ENCODE results near the gene PCBP3.

The PCBP3 gene

DNA sequence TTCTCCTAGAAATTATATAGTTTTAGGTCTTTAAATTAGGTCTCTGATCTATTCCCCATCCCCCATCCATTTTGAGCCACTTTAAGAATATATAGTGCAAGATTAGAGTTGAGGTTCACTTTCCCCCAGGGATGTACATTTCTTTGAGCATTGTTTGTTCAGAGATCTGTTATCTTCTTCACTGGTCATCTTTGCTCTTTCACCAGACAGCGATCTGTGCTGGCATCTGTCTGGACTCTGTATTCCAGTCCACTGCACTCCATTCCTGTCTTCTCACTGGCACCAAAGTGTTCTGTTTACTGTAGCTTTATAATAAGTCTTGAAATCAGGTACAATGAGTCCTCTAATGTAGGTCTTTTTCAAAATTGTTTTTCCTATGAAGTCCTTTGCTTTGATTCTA, 112.5 kb downstream of the PCBP3 start:
- Mint-ChIP-seq H3K9me3 (no peaks in the 10 kb centered on the region), H3K4me3 (no peak overlapping the region), H3K36me3 (ENCODE audit: insufficient read depth) (no peaks in the 10 kb centered on the region), H3K27me3 (peaks cover 11 to 18% of the 10 kb centered on the region in 2 donors), H3K4me1 (ENCODE audit: low read depth in 2 of 2) (no peaks in the 10 kb centered on the region), H3K27ac (no peak overlapping the region)
- ATAC-seq (replicated peaks): no peak
- no peak for DNase-seq

DNA sequence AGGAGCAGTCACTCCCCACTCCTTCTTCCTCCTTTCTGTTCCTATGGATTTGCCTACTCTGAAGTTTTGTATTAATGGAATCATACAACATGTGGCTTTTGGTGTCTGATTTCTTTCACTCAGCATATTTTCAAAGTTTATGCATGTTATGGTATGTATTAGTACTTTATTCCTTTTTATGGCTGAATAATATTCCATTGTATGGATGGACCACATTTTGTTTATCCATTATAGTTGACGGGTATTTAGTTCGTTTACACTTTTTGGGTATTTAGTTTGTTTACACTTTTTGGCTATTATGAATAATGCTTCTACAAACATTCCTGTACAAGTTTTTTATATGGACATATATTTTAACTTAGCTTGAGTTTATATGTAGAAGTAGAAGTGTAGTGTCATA, 113.1 kb downstream of the PCBP3 start:
- no peaks in the 10 kb centered on the region for H3K36me3 Mint-ChIP-seq (ENCODE audit: insufficient read depth)
- no peak overlapping the region for H3K27ac Mint-ChIP-seq
- no peak overlapping the region for H3K4me3 Mint-ChIP-seq
- H3K27me3 Mint-ChIP-seq: peaks cover 17 to 19% of the 10 kb centered on the region in 2 donors
- H3K9me3 Mint-ChIP-seq: no peaks in the 10 kb centered on the region
- DNase-seq (no peak), ATAC-seq (replicated peaks) (no peak)
- H3K4me1 Mint-ChIP-seq (ENCODE audit: low read depth in 2 of 2): no peaks in the 10 kb centered on the region

- Mint-ChIP-seq H3K9me3 (no peaks in the 10 kb centered on the region), H3K27ac (no peak overlapping the region), H3K4me1 (ENCODE audit: low read depth in 2 of 2) (no peaks in the 10 kb centered on the region), H3K4me3 (no peak overlapping the region), H3K36me3 (ENCODE audit: insufficient read depth) (no peaks in the 10 kb centered on the region), H3K27me3 (peaks cover 35 to 55% of the 10 kb centered on the region in 2 donors)
- ATAC-seq (replicated peaks) (no peak), DNase-seq (no peak)
Measured at GRCh38 chr21:45761704-45762103, 118.2 kb downstream of the PCBP3 start.

GRCh38 chr21:45763074-45763473, 119.5 kb downstream of the PCBP3 start:
- ATAC-seq (replicated peaks): no peak
- Mint-ChIP-seq H3K27ac (no peak overlapping the region), H3K4me3 (no peak overlapping the region), H3K9me3 (no peaks in the 10 kb centered on the region), H3K4me1 (ENCODE audit: low read depth in 2 of 2) (no peaks in the 10 kb centered on the region), H3K27me3 (peaks cover 42 to 67% of the 10 kb centered on the region in 2 donors), H3K36me3 (ENCODE audit: insufficient read depth) (no peaks in the 10 kb centered on the region)
- DNase-seq: no peak

- H3K36me3 Mint-ChIP-seq (ENCODE audit: insufficient read depth): no peaks in the 10 kb centered on the region
- H3K27ac Mint-ChIP-seq: no peak overlapping the region
- DNase-seq (no peak), ATAC-seq (replicated peaks) (no peak)
- no peaks in the 10 kb centered on the region for H3K4me1 Mint-ChIP-seq (ENCODE audit: low read depth in 2 of 2)
- no peak overlapping the region for H3K4me3 Mint-ChIP-seq
- no peaks in the 10 kb centered on the region for H3K9me3 Mint-ChIP-seq
- H3K27me3 Mint-ChIP-seq: peaks cover 46 to 67% of the 10 kb centered on the region in 2 donors
Measured at GRCh38 chr21:45763506-45763905, 120.0 kb downstream of the PCBP3 start.

DNA sequence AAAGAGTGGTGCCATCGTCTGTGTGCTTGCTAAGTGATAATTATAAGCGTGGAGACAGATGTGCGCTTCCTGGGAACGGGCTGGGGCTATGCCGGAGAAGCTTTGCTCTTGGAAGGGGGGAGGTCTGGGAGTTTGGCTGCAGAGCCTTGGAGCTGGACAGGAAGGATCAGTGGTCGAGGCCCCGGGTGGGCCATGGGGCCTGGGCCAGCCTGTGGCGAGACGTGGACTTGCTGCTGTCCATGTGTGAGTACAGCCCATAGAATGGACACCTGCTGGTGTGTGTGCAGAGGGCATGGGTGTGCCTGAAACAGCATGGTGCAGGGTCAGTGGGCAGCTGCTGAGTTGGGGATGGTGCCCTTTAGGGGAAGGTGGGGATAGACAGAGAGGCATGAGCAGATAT, 121.3 kb downstream of the PCBP3 start:
- H3K9me3 Mint-ChIP-seq: no peaks in the 10 kb centered on the region
- H3K36me3 Mint-ChIP-seq (ENCODE audit: insufficient read depth): no peaks in the 10 kb centered on the region
- no peak overlapping the region for H3K4me3 Mint-ChIP-seq

DNA sequence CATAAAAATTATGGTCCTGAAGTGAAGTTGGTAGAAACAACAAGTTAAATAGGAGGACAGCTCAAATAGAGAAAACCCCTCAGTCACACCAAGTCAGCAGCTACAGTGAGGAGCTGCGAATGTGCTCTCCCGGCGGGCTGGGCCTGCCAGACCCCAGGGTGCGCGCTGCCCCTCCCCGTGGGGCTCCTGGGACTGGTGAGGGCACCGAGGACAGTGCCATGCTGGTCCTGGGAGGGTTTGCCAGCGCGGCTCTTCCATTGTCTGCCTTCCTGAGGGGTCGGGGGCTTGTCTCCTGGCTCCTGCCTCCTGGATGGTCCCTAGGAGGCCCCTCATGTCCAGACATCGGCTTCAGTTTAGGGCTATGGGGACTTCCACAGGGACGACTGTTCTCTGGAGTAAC, 121.8 kb downstream of the PCBP3 start:
- peaks cover 46 to 82% of the 10 kb centered on the region in 2 donors for H3K27me3 Mint-ChIP-seq
- no peak overlapping the region for H3K27ac Mint-ChIP-seq
- DNase-seq (no peak), ATAC-seq (replicated peaks) (no peak)
- no peaks in the 10 kb centered on the region for H3K4me1 Mint-ChIP-seq (ENCODE audit: low read depth in 2 of 2)
- no peaks in the 10 kb centered on the region for H3K9me3 Mint-ChIP-seq
- no peak overlapping the region for H3K4me3 Mint-ChIP-seq
- H3K36me3 Mint-ChIP-seq (ENCODE audit: insufficient read depth): no peaks in the 10 kb centered on the region

More for the DNA sequence above, 121.3 kb downstream of the PCBP3 start:
- no peak for ATAC-seq (replicated peaks)
- Mint-ChIP-seq H3K27me3 (peaks cover 46 to 80% of the 10 kb centered on the region in 2 donors), H3K4me1 (ENCODE audit: low read depth in 2 of 2) (no peaks in the 10 kb centered on the region), H3K27ac (no peak overlapping the region)
- DNase-seq: no peak

DNA sequence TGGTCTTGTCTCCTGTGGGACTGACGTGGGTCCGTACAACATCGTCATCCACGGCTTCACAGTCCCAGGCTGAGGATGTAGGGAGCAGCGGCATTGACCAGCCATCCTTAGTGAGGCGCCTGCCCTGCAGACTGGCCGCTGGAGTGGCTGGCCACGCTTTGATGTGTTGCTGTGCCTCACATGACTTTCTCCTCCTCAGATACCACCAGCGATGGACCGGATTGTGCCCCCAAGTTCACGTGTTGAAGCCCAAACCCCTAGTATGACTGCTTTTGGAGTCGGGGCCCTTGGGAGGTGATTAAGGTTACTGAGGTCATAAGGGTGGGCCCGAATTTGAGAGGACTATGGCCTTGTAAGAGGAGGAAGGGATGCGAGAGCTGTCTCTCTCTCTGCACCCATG, 122.5 kb downstream of the PCBP3 start:
- H3K36me3 Mint-ChIP-seq (ENCODE audit: insufficient read depth): no peaks in the 10 kb centered on the region
- H3K4me1 Mint-ChIP-seq (ENCODE audit: low read depth in 2 of 2): no peaks in the 10 kb centered on the region
- ATAC-seq (replicated peaks) (no peak), DNase-seq (no peak)
- H3K9me3 Mint-ChIP-seq: no peaks in the 10 kb centered on the region
- peaks cover 45 to 78% of the 10 kb centered on the region in 2 donors for H3K27me3 Mint-ChIP-seq
- H3K27ac Mint-ChIP-seq: no peak overlapping the region
- H3K4me3 Mint-ChIP-seq: no peak overlapping the region

GRCh38 chr21:45766501-45766900, 123.0 kb downstream of the PCBP3 start:
- Mint-ChIP-seq H3K27me3 (peaks cover 41 to 73% of the 10 kb centered on the region in 2 donors), H3K36me3 (ENCODE audit: insufficient read depth) (no peaks in the 10 kb centered on the region), H3K27ac (no peak overlapping the region), H3K4me3 (no peak overlapping the region), H3K9me3 (no peaks in the 10 kb centered on the region), H3K4me1 (ENCODE audit: low read depth in 2 of 2) (no peaks in the 10 kb centered on the region)
- no peak for ATAC-seq (replicated peaks)
- DNase-seq: no peak

DNA sequence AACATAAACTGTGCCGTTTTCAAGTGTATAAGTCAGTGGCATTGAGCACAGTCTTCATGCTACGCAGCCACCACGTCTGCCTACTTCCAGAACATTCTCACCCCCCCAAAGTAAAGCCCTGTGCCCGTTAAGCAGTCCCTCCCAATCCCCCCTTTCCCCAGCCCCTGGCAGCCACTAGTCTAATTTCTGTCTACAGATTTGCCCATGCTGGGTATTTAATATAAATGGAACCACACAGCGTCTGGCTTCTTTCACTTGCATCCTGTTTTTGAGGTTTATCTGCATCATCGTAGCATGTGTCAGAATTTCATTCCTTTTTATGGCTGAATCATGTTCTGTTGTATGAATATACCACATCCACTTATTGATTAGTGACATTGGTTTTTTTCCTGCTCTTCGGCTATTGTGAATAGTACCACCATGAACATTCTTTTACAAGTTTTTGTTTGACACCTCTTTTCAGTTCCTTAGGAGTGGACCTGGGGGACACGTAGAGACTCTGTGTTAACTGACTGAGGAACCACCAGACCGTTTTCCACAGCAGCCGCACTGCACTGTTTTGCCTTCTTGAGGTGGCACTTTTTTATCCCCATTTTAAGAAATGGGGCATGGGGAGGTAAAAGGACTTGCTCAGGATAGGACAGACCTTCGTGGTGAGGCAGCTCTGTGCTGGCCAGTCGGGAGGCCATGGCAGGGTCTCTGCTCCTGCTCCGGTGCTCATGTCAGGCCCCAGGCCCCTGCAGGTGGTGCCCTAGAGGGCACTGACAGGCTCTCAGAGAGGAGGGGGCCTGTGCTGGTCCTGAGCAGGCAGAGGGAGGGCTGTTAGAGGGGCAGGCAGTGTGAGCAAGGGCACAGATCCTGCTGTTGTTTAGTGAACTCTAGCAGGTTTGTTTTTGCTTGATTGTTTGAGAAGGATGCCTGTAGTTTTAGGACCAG, 123.8 kb downstream of the PCBP3 start:
- ATAC-seq (replicated peaks): no peak
- Mint-ChIP-seq H3K27me3 (peaks cover 34 to 65% of the 10 kb centered on the region in 2 donors), H3K9me3 (no peaks in the 10 kb centered on the region), H3K36me3 (ENCODE audit: insufficient read depth) (no peaks in the 10 kb centered on the region), H3K4me1 (ENCODE audit: low read depth in 2 of 2) (no peaks in the 10 kb centered on the region), H3K4me3 (no peak overlapping the region), H3K27ac (peak overlapping the region; percentile 46 to 53)
- no peak for DNase-seq

- ATAC-seq (replicated peaks) (no peak), DNase-seq (no peak)
- no peaks in the 10 kb centered on the region for H3K9me3 Mint-ChIP-seq
- H3K27me3 Mint-ChIP-seq: peaks cover 33 to 61% of the 10 kb centered on the region in 2 donors
- H3K27ac Mint-ChIP-seq: peak overlapping the region; percentile 46 to 53
- H3K4me1 Mint-ChIP-seq (ENCODE audit: low read depth in 2 of 2): no peaks in the 10 kb centered on the region
- H3K36me3 Mint-ChIP-seq (ENCODE audit: insufficient read depth): no peaks in the 10 kb centered on the region
- H3K4me3 Mint-ChIP-seq: no peak overlapping the region
Measured at GRCh38 chr21:45768011-45768739, 124.7 kb downstream of the PCBP3 start.

DNA sequence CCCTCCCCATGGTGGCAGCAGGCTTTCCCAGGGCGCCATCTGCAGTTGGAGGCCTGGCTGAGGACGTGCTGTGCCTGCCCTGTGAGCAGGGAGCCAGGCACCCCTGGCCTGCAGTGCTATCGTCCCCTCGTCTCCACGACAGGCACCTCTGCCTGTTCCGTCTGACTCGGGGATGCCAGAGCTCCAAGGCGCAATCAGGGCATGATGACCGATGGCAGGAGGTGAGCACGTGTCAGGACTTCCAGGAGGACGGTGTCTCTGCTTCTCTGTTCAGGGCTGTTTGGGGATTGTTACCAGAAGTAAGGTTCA, 125.2 kb downstream of the PCBP3 start:
- peaks cover 33 to 56% of the 10 kb centered on the region in 2 donors for H3K27me3 Mint-ChIP-seq
- no peak overlapping the region for H3K27ac Mint-ChIP-seq
- DNase-seq: no peak
- H3K4me3 Mint-ChIP-seq: no peak overlapping the region
- no peaks in the 10 kb centered on the region for H3K9me3 Mint-ChIP-seq
- H3K4me1 Mint-ChIP-seq (ENCODE audit: low read depth in 2 of 2): no peaks in the 10 kb centered on the region
- ATAC-seq (replicated peaks): no peak
- no peaks in the 10 kb centered on the region for H3K36me3 Mint-ChIP-seq (ENCODE audit: insufficient read depth)

DNA sequence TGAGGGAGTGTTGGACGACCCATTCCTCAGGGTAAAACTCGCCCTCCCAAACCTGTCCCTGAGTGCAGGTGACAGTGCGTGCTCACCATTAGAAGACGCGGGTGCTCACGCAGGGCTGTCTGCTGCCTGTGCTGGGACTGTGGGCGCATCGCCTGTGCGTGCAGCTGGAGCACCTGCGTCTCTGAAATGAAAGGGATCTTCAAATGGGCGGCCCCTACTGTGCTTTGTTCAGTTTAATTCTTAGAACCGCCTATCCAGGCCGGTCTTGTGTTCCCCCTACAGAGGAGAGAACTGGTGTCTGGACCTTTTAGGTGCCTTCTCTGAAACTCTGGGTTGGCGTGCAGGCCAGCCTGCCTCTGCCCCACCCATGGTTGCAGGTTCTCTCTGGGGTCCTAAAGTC, 125.8 kb downstream of the PCBP3 start:
- H3K27ac Mint-ChIP-seq: no peak overlapping the region
- peaks cover 33 to 55% of the 10 kb centered on the region in 2 donors for H3K27me3 Mint-ChIP-seq
- H3K36me3 Mint-ChIP-seq (ENCODE audit: insufficient read depth): no peaks in the 10 kb centered on the region
- ATAC-seq (replicated peaks) (no peak), DNase-seq (no peak)
- H3K4me1 Mint-ChIP-seq (ENCODE audit: low read depth in 2 of 2): no peaks in the 10 kb centered on the region
- H3K9me3 Mint-ChIP-seq: no peaks in the 10 kb centered on the region
- no peak overlapping the region for H3K4me3 Mint-ChIP-seq

DNA sequence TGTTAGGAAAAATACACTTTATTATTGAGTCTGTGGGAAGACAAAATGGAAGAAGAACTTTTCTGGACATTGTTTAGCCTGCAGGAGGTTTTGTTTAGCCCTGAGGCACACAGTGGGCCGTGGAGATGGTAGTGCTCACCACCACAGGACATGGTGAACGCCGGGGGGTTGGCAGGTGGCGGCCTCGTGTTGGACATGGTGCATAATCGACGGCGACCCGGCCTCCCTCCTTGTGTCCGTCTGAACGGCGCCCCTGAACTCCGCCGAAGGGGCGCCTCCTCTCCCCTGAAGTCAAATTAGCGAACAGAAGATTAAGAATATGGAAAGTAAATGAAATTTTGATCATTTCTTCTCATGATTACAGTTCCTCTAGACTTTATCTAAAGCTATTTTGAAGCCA, 126.4 kb downstream of the PCBP3 start:
- Mint-ChIP-seq H3K4me3 (no peak overlapping the region), H3K27ac (no peak overlapping the region), H3K27me3 (peaks cover 35 to 55% of the 10 kb centered on the region in 2 donors), H3K36me3 (ENCODE audit: insufficient read depth) (no peaks in the 10 kb centered on the region), H3K9me3 (no peaks in the 10 kb centered on the region), H3K4me1 (ENCODE audit: low read depth in 2 of 2) (no peaks in the 10 kb centered on the region)
- no peak for DNase-seq
- ATAC-seq (replicated peaks): no peak

All from effector memory CD8-positive, alpha-beta T cell (primary cell).